OCI-LY7 (cell line): ENCODE results near the gene CD226. TPM values are rescaled to one million over a fixed set of nuclear protein-coding genes. Genes with fewer than 3 reads are reported as not detected.

Experiments
- BruUV-seq: library from RNA; stranded (reverse); fragments of 400-500 nt; replicated peaks from 2 replicates; lab custom pipeline; 2021; lab: Mats Ljungman, UMichigan
- CTCF ChIA-PET: fragments of 300-600 bp; sonication (Branson Sonifier 250); formaldehyde crosslinking; loops from one replicate; lab custom pipeline; 2022; ENCODE audit warnings: antibody characterized with exemption; ENCODE audit not compliant: unreplicated experiment; lab: Charles Lee
- POLR2A ChIA-PET: fragments of 300-600 bp; sonication (Branson Sonifier 250); formaldehyde crosslinking; loops from one replicate; lab custom pipeline; 2022; ENCODE audit warnings: antibody characterized with exemption; lab: Charles Lee
- DNase-seq: peaks from one replicate; pipeline ENCODE4 v3.0.0-alpha.2; 2015; ENCODE audit warnings: low spot score
- H2AFZ ChIP-seq: fragments of 200-600 bp; sonication (generic), shearing (Covaris generic); 2 replicates; pipeline ENCODE4 v1.6.1; 2014; ENCODE audit warnings: mild to moderate bottlenecking, antibody characterized with exemption, low read length, moderate library complexity
- H3K27ac ChIP-seq: fragments of 200-600 bp; sonication (generic); 2 replicates; pipeline ENCODE4 v1.5.1; 2014; ENCODE audit warnings: mixed run types, low read depth, mild to moderate bottlenecking, moderate library complexity, low read length, inconsistent platforms; ENCODE audit not compliant: poor library complexity, severe bottlenecking
- H3K36me3 ChIP-seq: fragments of 200-600 bp; sonication (generic); 2 replicates; pipeline ENCODE4 v1.6.1; 2014; ENCODE audit warnings: mild to moderate bottlenecking, antibody characterized with exemption, low read length, moderate library complexity, mixed read lengths; ENCODE audit not compliant: insufficient read depth
- H3K4me1 ChIP-seq: fragments of 200-600 bp; sonication (generic); 2 replicates; pipeline ENCODE4 v1.5.1; 2014; ENCODE audit warnings: mild to moderate bottlenecking, low read length; ENCODE audit not compliant: insufficient read depth, poor library complexity, severe bottlenecking
- H3K4me2 ChIP-seq: fragments of 200-600 bp; sonication (generic); 2 replicates; pipeline ENCODE4 v1.6.1; 2014; ENCODE audit warnings: mild to moderate bottlenecking, low read length
- H3K4me3 ChIP-seq: fragments of 200-600 bp; sonication (generic); 2 replicates; pipeline ENCODE4 v1.5.1; 2014; ENCODE audit warnings: mild to moderate bottlenecking, low read depth, low read length; ENCODE audit not compliant: poor library complexity, severe bottlenecking
- H3K79me2 ChIP-seq: fragments of 200-600 bp; sonication (generic); 2 replicates; pipeline ENCODE4 v1.6.1; 2016; ENCODE audit warnings: low read depth, mild to moderate bottlenecking, low read length, moderate library complexity, mixed read lengths; ENCODE audit not compliant: insufficient read depth
- H3K9me2 ChIP-seq: fragments of 200-600 bp; sonication (generic); 2 replicates; pipeline ENCODE4 v1.6.1; 2016; ENCODE audit warnings: mild to moderate bottlenecking, low read length, mixed read lengths; ENCODE audit not compliant: insufficient read depth
- H3K9me3 ChIP-seq: fragments of 200-600 bp; sonication (generic); 2 replicates; pipeline ENCODE4 v1.6.1; 2014; ENCODE audit warnings: mild to moderate bottlenecking, mixed run types, low read length, mixed read lengths
- H4K20me1 ChIP-seq: fragments of 200-600 bp; sonication (generic); 2 replicates; pipeline ENCODE4 v1.6.1; 2014; ENCODE audit warnings: mild to moderate bottlenecking, antibody characterized with exemption, low read length, moderate library complexity, mixed read lengths; ENCODE audit not compliant: insufficient read depth
- EZH2phosphoT487 ChIP-seq: fragments of 200-600 bp; sonication (generic); IDR thresholded peaks from 2 replicates; pipeline ENCODE4 v1.6.1; 2018; ENCODE audit warnings: low read depth, borderline replicate concordance, mild to moderate bottlenecking, mixed run types, antibody characterized with exemption, low read length, moderate library complexity, mixed read lengths
- intact Hi-C: fragments of 100-400 bp; cut with micrococcal nuclease; formaldehyde crosslinking; loops from one replicate; pipeline ENCODE4 v1.10.0; 2022; ENCODE audit not compliant: unreplicated experiment
- total RNA-seq, 2 experiments: library from RNA; depleted of rRNA in 1 of 2; stranded (reverse); fragments of >200 nt in 1 of 2; shearing (Covaris generic) in 1 of 2; gene quantifications; 2 replicates each; pipeline ENCODE4 v1.2.3, GENCODE V29; 2014 to 2022
- TF ChIP-seq, protein P1 (sequence below): fragments of 200-600 bp; sonication (generic); conservative IDR thresholded peaks from 2 replicates; pipeline ENCODE4 v1.5.1; 2014; ENCODE audit warnings: mild to moderate bottlenecking, antibody characterized with exemption, low read length, moderate library complexity, mixed read lengths

CD226 gene
- total RNA-seq, 2 experiments from 2014 or later: 0.25 TPM; not detected in 1

DNA sequence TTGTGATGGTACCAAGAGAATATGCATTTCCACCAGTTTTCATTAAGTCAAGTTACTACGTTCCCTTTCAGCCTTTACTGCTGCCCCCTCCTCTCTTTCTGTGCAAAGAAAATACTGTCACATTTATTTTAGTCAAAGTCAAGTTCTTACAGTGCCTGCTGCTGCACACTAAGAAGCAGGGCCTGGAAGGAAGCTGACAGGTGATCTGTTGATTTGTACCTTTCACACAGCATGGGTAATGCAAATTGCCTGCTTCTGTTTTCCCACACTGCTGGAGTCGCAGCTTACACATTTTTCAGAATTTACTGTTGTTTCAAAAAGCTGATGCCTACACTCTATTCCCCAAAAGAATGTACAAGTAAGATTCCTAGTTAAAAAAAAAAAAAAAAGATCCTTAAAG, 48.7 kb upstream of the CD226 start:
- ChIA-PET CTCF (no interaction called here), POLR2A (interaction anchor here (0.6 kb wide), 1 partner anchor 66 kb away, joined by 4 read pairs; no protein-coding TSS in a partner anchor)
- H3K27ac ChIP-seq: no peak overlapping the region
- H2AFZ ChIP-seq: no peak overlapping the region
- intact Hi-C loops: no loop called here
- TF ChIP-seq EZH2phosphoT487: no peak
- TF ChIP-seq, protein P1, sequence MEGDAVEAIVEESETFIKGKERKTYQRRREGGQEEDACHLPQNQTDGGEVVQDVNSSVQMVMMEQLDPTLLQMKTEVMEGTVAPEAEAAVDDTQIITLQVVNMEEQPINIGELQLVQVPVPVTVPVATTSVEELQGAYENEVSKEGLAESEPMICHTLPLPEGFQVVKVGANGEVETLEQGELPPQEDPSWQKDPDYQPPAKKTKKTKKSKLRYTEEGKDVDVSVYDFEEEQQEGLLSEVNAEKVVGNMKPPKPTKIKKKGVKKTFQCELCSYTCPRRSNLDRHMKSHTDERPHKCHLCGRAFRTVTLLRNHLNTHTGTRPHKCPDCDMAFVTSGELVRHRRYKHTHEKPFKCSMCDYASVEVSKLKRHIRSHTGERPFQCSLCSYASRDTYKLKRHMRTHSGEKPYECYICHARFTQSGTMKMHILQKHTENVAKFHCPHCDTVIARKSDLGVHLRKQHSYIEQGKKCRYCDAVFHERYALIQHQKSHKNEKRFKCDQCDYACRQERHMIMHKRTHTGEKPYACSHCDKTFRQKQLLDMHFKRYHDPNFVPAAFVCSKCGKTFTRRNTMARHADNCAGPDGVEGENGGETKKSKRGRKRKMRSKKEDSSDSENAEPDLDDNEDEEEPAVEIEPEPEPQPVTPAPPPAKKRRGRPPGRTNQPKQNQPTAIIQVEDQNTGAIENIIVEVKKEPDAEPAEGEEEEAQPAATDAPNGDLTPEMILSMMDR: no peak
- H3K4me2 ChIP-seq: no peak overlapping the region
- no peaks in the 10 kb centered on the region for H4K20me1 ChIP-seq
- no peak for DNase-seq
- no peak overlapping the region for H3K4me3 ChIP-seq
- no peaks in the 10 kb centered on the region for H3K79me2 ChIP-seq
- BruUV-seq: no TSS peak
- no peaks in the 10 kb centered on the region for H3K9me3 ChIP-seq
- H3K9me2 ChIP-seq: no peaks in the 10 kb centered on the region
- H3K4me1 ChIP-seq: no peaks in the 10 kb centered on the region
- no peaks in the 10 kb centered on the region for H3K36me3 ChIP-seq

DNA sequence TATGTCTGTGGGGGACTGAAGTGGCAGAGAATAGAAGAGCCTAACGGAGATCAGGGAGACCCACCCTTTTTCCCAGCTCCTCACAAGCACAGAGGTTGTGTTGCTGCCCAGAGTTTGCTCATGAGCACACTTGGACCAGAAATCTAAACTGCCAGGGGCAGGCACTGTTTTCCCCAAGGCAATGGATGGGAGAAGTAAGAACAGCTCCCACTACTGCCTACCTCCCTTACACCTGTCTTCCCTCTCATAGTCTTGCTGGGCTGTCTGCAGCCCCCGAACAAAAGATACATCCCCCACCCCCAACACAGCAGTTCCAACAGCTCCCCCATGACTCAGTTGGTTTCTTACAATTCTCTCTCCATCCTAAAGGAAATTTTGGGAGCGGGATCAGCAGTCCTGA, 48.1 kb upstream of the CD226 start:
- no TSS peak for BruUV-seq
- POLR2A ChIA-PET: no interaction called here
- CTCF ChIA-PET: no interaction called here

DNA sequence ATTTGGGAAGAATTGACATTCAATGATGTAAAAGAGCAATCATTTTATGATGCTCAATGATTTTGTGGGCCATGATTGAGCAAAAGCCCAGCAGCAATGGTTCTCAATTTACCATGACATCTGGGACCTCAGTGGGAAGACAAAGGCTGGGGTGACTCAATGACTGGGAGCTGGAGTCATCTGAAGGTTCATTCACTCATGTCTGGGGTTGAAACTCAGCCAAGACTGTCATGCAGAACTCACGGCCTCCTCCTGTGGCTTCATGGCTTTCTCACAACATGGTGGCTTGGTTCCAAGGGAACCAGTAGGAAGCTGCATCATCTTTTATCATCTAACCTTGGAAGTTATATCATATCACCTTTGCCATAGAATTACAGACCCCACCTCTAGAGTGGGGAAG, 45.1 kb upstream of the CD226 start:
- ChIA-PET POLR2A (no interaction called here), CTCF (no interaction called here)
- DNase-seq: no peak
- BruUV-seq: no TSS peak
- Histone ChIP-seq H3K4me3 (no peak overlapping the region), H3K36me3 (no peaks in the 10 kb centered on the region), H3K9me3 (no peaks in the 10 kb centered on the region), H2AFZ (no peak overlapping the region), H4K20me1 (no peaks in the 10 kb centered on the region), H3K27ac (no peak overlapping the region), H3K79me2 (no peaks in the 10 kb centered on the region), H3K4me2 (no peak overlapping the region), H3K9me2 (no peaks in the 10 kb centered on the region), H3K4me1 (no peaks in the 10 kb centered on the region)
- intact Hi-C loops: no loop called here
- TF ChIP-seq, protein P1: no peak
- no peak for TF ChIP-seq EZH2phosphoT487

More for the DNA sequence above, 48.1 kb upstream of the CD226 start:
- TF ChIP-seq, protein P1: no peak
- TF ChIP-seq EZH2phosphoT487: no peak
- no peak for DNase-seq
- no peaks in the 10 kb centered on the region for H4K20me1 ChIP-seq
- intact Hi-C loops: no loop called here
- no peaks in the 10 kb centered on the region for H3K36me3 ChIP-seq
- no peak overlapping the region for H3K4me3 ChIP-seq
- no peaks in the 10 kb centered on the region for H3K4me1 ChIP-seq
- H3K79me2 ChIP-seq: no peaks in the 10 kb centered on the region
- no peak overlapping the region for H3K27ac ChIP-seq
- H3K9me2 ChIP-seq: no peaks in the 10 kb centered on the region
- H3K9me3 ChIP-seq: no peaks in the 10 kb centered on the region
- H2AFZ ChIP-seq: no peak overlapping the region
- H3K4me2 ChIP-seq: no peak overlapping the region
